DOHH2 (cell line): ENCODE results near the gene TARS1.
"Not testable (repeated sequence)": the region's sequence is repeated elsewhere in the genome, so short reads cannot be mapped to it uniquely, and the experiment has no call there.

Source experiments
- H3F3A ChIP-seq: fragments of 200-600 bp; sonication (generic), shearing (Covaris generic); 2 replicates; pipeline ENCODE4 v1.6.0; 2016; ENCODE audit warnings: antibody characterized with exemption, mild to moderate bottlenecking; ENCODE audit not compliant: control insufficient read depth, insufficient read depth
- H3K27ac ChIP-seq: fragments of 200-600 bp; sonication (generic); 2 replicates; pipeline ENCODE4 v1.5.1; 2014; ENCODE audit warnings: low read depth, mild to moderate bottlenecking, low read length, moderate library complexity
- H3K27me3 ChIP-seq: fragments of 200-600 bp; sonication (generic); 2 replicates; pipeline ENCODE4 v1.6.1; 2014; ENCODE audit warnings: mild to moderate bottlenecking, low read length, mixed read lengths; ENCODE audit not compliant: control insufficient read depth
- H3K36me3 ChIP-seq: fragments of 200-600 bp; sonication (generic); 2 replicates; pipeline ENCODE4 v1.6.1; 2014; ENCODE audit warnings: mild to moderate bottlenecking, low read length, moderate library complexity, mixed read lengths; ENCODE audit not compliant: control insufficient read depth
- H3K4me1 ChIP-seq: fragments of 200-600 bp; sonication (generic); 2 replicates; pipeline ENCODE4 v1.6.1; 2014; ENCODE audit warnings: mild to moderate bottlenecking, low read length, mixed read lengths; ENCODE audit not compliant: control insufficient read depth
- H3K4me2 ChIP-seq: fragments of 200-600 bp; sonication (generic); 2 replicates; pipeline ENCODE4 v1.6.0; 2014; ENCODE audit warnings: mild to moderate bottlenecking, low read length, moderate library complexity
- H3K4me3 ChIP-seq: fragments of 200-600 bp; sonication (generic); 2 replicates; pipeline ENCODE4 v1.5.1; 2014; ENCODE audit warnings: mild to moderate bottlenecking, low read length, mixed read lengths
- H3K79me2 ChIP-seq: fragments of 200-600 bp; sonication (generic); 2 replicates; pipeline ENCODE4 v1.6.1; 2014; ENCODE audit warnings: mild to moderate bottlenecking, low read length, mixed read lengths; ENCODE audit not compliant: control insufficient read depth
- H3K9me2 ChIP-seq: fragments of 200-600 bp; sonication (generic); replicated peaks from 2 replicates; pipeline ENCODE4 v1.6.1; 2014; ENCODE audit warnings: mild to moderate bottlenecking, low read length, mixed read lengths; ENCODE audit not compliant: control insufficient read depth
- H3K9me3 ChIP-seq: fragments of 200-600 bp; sonication (generic); 2 replicates; pipeline ENCODE4 v1.6.1; 2014; ENCODE audit warnings: antibody characterized with exemption, low read length, mixed read lengths; ENCODE audit not compliant: control insufficient read depth, insufficient read depth
- H4K20me1 ChIP-seq: fragments of 200-600 bp; sonication (generic); 2 replicates; pipeline ENCODE4 v1.6.0; 2014; ENCODE audit warnings: low read depth, mild to moderate bottlenecking, antibody characterized with exemption, low read length, moderate library complexity; ENCODE audit not compliant: control insufficient read depth, insufficient read depth
- EZH2phosphoT487 ChIP-seq: fragments of 200-600 bp; sonication (generic); IDR thresholded peaks from 2 replicates; pipeline ENCODE4 v1.6.1; 2017; ENCODE audit warnings: borderline replicate concordance, mild to moderate bottlenecking, antibody characterized with exemption, low read length, moderate library complexity, mixed read lengths
- TF ChIP-seq, protein P1 (sequence below): fragments of 200-600 bp; sonication (generic); IDR thresholded peaks from one replicate; pipeline ENCODE4 v1.5.1; 2014; ENCODE audit warnings: antibody characterized with exemption, mild to moderate bottlenecking, low read depth, low read length; ENCODE audit not compliant: poor library complexity, severe bottlenecking

The TARS1 gene

DNA sequence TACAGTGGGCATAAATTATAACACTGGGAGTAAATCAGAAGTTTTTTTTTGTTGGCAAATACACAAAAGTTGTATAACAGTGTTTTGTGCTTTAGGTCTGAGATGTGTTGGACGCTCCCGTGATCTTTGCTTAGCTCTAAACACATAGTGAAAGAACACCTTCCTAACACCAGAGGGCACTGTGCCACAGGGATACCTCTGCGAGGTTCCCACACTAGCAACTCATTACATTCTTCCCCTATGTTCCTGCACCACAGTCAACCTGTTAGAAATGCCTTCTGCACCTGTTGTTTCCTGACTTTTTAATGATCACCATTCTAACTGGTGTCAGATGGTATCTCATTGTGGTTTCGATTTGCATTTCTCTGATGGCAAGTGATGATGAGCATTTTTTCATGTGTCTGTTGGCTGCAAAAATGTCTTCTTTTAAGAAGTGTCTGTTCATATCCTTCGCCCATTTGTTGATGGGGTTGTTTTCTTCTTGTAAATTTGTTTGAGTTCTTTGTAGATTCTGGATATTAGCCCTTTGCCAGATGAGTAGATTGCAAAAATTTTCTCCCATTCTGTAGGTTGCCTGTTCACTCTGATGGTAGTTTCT lies 4.8 kb upstream of the TARS1 start:
- not testable (repeated sequence) for H3K9me3 ChIP-seq, H3K9me2 ChIP-seq, H3K4me3 ChIP-seq, H3F3A ChIP-seq, H3K27me3 ChIP-seq, H4K20me1 ChIP-seq, H3K4me2 ChIP-seq, H3K27ac ChIP-seq, H3K36me3 ChIP-seq
- peaks cover 12% of the 10 kb centered on the region for H3K79me2 ChIP-seq
- TF ChIP-seq, protein P1, sequence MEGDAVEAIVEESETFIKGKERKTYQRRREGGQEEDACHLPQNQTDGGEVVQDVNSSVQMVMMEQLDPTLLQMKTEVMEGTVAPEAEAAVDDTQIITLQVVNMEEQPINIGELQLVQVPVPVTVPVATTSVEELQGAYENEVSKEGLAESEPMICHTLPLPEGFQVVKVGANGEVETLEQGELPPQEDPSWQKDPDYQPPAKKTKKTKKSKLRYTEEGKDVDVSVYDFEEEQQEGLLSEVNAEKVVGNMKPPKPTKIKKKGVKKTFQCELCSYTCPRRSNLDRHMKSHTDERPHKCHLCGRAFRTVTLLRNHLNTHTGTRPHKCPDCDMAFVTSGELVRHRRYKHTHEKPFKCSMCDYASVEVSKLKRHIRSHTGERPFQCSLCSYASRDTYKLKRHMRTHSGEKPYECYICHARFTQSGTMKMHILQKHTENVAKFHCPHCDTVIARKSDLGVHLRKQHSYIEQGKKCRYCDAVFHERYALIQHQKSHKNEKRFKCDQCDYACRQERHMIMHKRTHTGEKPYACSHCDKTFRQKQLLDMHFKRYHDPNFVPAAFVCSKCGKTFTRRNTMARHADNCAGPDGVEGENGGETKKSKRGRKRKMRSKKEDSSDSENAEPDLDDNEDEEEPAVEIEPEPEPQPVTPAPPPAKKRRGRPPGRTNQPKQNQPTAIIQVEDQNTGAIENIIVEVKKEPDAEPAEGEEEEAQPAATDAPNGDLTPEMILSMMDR = peak; percentile 65
- H3K4me1 ChIP-seq = peaks cover 10% of the 10 kb centered on the region

DNA sequence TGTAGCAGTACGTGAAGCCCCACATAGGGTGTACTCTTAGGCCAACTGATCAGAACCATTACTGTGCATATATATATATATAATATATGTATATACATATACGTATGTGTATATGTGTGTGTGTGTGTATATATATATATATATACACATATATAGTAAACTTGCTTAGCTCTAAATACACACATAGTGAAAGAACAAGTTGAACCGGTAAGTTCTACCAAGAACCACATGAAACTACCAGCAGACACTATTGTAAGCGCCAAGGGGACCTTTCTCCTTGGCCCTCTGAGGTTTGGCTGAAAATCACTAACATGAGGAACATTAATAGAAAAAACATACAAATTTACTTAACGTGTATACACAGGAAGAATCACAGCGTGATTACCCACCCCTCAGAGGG lies 1.8 kb upstream of the TARS1 start:
- Histone ChIP-seq H4K20me1 (peaks cover 5% of the 10 kb centered on the region; the same call in 1 of the 2 replicates), H3K9me3 (no peaks in the 10 kb centered on the region), H3K4me3 (peak overlapping the region; percentile 97), H3K79me2 (peaks cover 40% of the 10 kb centered on the region), H3K4me1 (peaks cover 23% of the 10 kb centered on the region), H3K4me2 (peak overlapping the region; percentile 94), H3K36me3 (peaks cover 8% of the 10 kb centered on the region), H3F3A (no peaks in the 10 kb centered on the region), H3K9me2 (no peaks in the 10 kb centered on the region), H3K27me3 (peaks cover 3% of the 10 kb centered on the region; the same call in 1 of the 2 replicates), H3K27ac (no peak overlapping the region)
- TF ChIP-seq, protein P1 = no peak
- TF ChIP-seq EZH2phosphoT487 = no peak

DNA sequence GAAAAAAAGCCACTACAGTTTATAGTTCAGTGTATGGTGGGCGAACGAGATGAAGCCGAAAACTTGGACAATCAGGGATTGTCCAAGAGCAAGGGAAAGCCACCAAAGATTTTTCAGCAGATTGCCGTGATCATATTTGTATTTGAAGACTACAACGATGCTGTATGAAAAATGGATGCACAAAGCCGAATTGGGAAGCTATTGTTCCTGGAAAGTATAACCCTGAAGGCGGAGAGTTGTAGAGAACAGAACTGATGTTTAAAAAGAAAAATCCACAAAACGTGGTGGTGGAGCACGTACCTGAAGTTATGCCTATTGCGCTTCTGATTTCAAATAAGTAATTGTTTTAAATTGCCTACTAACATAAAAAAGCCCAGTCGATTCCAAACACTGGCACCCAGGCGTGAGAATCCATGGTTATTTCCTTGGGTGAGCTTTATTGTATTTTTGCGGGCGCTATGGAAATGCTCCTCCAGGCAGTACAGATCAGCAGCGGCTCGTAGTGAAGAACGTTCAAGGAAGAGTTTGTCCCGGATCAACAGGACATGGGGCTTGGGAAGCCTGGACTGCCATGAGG lies 772 bp upstream of the TARS1 start:
- no peak for TF ChIP-seq EZH2phosphoT487
- TF ChIP-seq, protein P1 = no peak
- Histone ChIP-seq H3K36me3 (peaks cover 17% of the 10 kb centered on the region), H3K4me1 (peaks cover 23% of the 10 kb centered on the region), H4K20me1 (peaks cover 11% of the 10 kb centered on the region; the same call in 1 of the 2 replicates), H3K9me3 (no peaks in the 10 kb centered on the region), H3K79me2 (peaks cover 49% of the 10 kb centered on the region), H3K4me2 (peak overlapping the region; percentile 94), H3F3A (no peaks in the 10 kb centered on the region), H3K27ac (peak overlapping the region; percentile 77; the same call in 1 of the 2 replicates), H3K9me2 (no peaks in the 10 kb centered on the region), H3K4me3 (peak overlapping the region; percentile 97), H3K27me3 (peaks cover 3% of the 10 kb centered on the region; the same call in 1 of the 2 replicates)
